Progenitor cell of endocrine pancreas (in vitro differentiated cells): ENCODE results near the gene MAPT. TPM values are rescaled to one million over a fixed set of nuclear protein-coding genes. Genes with fewer than 3 reads are reported as not detected.

Experiments used
- DNase-seq: peaks from one replicate; pipeline ENCODE4 v3.0.0; 2021; ENCODE audit warnings: low spot score; ENCODE audit not compliant: unreplicated experiment
- H3K27ac Mint-ChIP-seq: 2 replicates; pipeline ENCODE4 v1.8.0; 2021; ENCODE audit warnings: mild to moderate bottlenecking, moderate library complexity, mixed read lengths
- H3K27me3 Mint-ChIP-seq: 2 replicates; pipeline ENCODE4 v1.8.0; 2021; ENCODE audit warnings: mixed read lengths
- H3K36me3 Mint-ChIP-seq: 2 replicates; pipeline ENCODE4 v1.8.0; 2022; ENCODE audit warnings: mixed read lengths; ENCODE audit not compliant: insufficient read depth
- H3K4me1 Mint-ChIP-seq: 2 replicates; pipeline ENCODE4 v1.8.0; 2021; ENCODE audit warnings: low read depth, mixed read lengths
- H3K4me3 Mint-ChIP-seq: 2 replicates; pipeline ENCODE4 v1.8.0; 2021; ENCODE audit warnings: low read depth, mild to moderate bottlenecking, moderate library complexity, mixed read lengths
- H3K9me3 Mint-ChIP-seq: 2 replicates; pipeline ENCODE4 v1.8.0; 2021; ENCODE audit warnings: low read depth, mixed read lengths
- CTCF ChIP-seq: fragments of 200-600 bp; sonication (generic); IDR thresholded peaks from one replicate; pipeline ENCODE4 v1.5.0; 2021; ENCODE audit warnings: antibody characterized with exemption, mild to moderate bottlenecking; ENCODE audit not compliant: unreplicated experiment
- total RNA-seq: library from RNA; stranded (reverse); gene quantifications from 2 replicates; pipeline ENCODE4 v1.2.1, GENCODE V29; 2021

MAPT gene
- total RNA-seq, 1 donor from 2014 or later: 2.5 TPM

GRCh38 chr17:46049656-46050055, 155.3 kb downstream of the MAPT start:
- Mint-ChIP-seq H3K9me3 (peaks cover 3% of the 10 kb centered on the region), H3K36me3 (peaks cover 42% of the 10 kb centered on the region), H3K4me1 (peaks cover 26% of the 10 kb centered on the region), H3K4me3 (no peak overlapping the region), H3K27me3 (no peaks in the 10 kb centered on the region), H3K27ac (peak overlapping the region; percentile 56)
- no peak for DNase-seq
- no peak for TF ChIP-seq CTCF

GRCh38 chr17:46053911-46054534, 159.7 kb downstream of the MAPT start:
- DNase-seq: no peak
- peaks cover 3% of the 10 kb centered on the region for H3K9me3 Mint-ChIP-seq
- peaks cover 24% of the 10 kb centered on the region for H3K4me1 Mint-ChIP-seq
- H3K36me3 Mint-ChIP-seq: peaks cover 30% of the 10 kb centered on the region
- H3K4me3 Mint-ChIP-seq: no peak overlapping the region
- H3K27me3 Mint-ChIP-seq: no peaks in the 10 kb centered on the region
- H3K27ac Mint-ChIP-seq: peak overlapping the region; percentile 44
- no peak for TF ChIP-seq CTCF

- H3K36me3 Mint-ChIP-seq: peaks cover 19% of the 10 kb centered on the region
- peaks cover 3% of the 10 kb centered on the region for H3K9me3 Mint-ChIP-seq
- peak overlapping the region; percentile 90 for H3K27ac Mint-ChIP-seq
- no peaks in the 10 kb centered on the region for H3K27me3 Mint-ChIP-seq
- no peak for DNase-seq
- no peak for TF ChIP-seq CTCF
- no peak overlapping the region for H3K4me3 Mint-ChIP-seq
- H3K4me1 Mint-ChIP-seq: peaks cover 12% of the 10 kb centered on the region
These were observed 162.5 kb downstream of the MAPT start for GRCh38 chr17:46056800-46057304.

- no peak for TF ChIP-seq CTCF
- Mint-ChIP-seq H3K4me3 (no peak overlapping the region), H3K27ac (peak overlapping the region; percentile 90), H3K27me3 (no peaks in the 10 kb centered on the region), H3K4me1 (peaks cover 7% of the 10 kb centered on the region), H3K36me3 (peaks cover 18% of the 10 kb centered on the region), H3K9me3 (peaks cover 3% of the 10 kb centered on the region)
- DNase-seq: no peak
These were observed 163.0 kb downstream of the MAPT start for GRCh38 chr17:46057366-46057765.

GRCh38 chr17:46059486-46059885, 165.1 kb downstream of the MAPT start:
- no peak overlapping the region for H3K4me3 Mint-ChIP-seq
- DNase-seq: no peak
- H3K27ac Mint-ChIP-seq: peak overlapping the region; percentile 64
- H3K9me3 Mint-ChIP-seq: peaks cover under 1% of the 10 kb centered on the region
- H3K4me1 Mint-ChIP-seq: peaks cover 9% of the 10 kb centered on the region
- no peak for TF ChIP-seq CTCF
- peaks cover 14% of the 10 kb centered on the region for H3K36me3 Mint-ChIP-seq
- H3K27me3 Mint-ChIP-seq: no peaks in the 10 kb centered on the region
